ENCODE measurements around the gene LCP2. TPM values are rescaled to one million over a fixed set of nuclear protein-coding genes. Genes with fewer than 3 reads are reported as not detected.

The LCP2 gene
- total RNA-seq, 1 donor from 2014 or later, result 25.5 TPM

DNA sequence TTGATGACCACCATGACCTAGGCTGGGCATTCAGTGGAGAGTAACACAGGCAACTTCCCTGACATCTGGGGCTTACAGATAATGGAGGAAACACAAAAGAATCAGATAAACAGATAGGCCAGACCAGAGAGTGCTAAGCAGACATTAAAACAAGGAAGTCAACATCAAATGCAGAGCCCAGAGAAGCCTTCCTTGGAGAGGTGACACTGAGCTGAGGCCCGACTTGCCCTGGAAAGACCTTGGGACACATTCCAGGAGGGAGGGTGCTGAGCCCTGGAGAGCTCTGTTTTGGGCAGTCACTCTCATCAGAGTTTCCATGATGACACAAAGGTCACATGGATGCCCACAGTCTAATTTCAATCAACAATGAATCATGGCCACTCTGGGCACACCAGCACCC, 96.7 kb downstream of the LCP2 start:
- no peaks in the 10 kb centered on the region for H3K9me3 ChIP-seq
- no peak overlapping the region for H3K27ac ChIP-seq
- peak in 1 of 2 donors; percentile 6 for DNase-seq (ENCODE audit: extremely low spot score in 2 of 2)
- TF ChIP-seq, protein P1, sequence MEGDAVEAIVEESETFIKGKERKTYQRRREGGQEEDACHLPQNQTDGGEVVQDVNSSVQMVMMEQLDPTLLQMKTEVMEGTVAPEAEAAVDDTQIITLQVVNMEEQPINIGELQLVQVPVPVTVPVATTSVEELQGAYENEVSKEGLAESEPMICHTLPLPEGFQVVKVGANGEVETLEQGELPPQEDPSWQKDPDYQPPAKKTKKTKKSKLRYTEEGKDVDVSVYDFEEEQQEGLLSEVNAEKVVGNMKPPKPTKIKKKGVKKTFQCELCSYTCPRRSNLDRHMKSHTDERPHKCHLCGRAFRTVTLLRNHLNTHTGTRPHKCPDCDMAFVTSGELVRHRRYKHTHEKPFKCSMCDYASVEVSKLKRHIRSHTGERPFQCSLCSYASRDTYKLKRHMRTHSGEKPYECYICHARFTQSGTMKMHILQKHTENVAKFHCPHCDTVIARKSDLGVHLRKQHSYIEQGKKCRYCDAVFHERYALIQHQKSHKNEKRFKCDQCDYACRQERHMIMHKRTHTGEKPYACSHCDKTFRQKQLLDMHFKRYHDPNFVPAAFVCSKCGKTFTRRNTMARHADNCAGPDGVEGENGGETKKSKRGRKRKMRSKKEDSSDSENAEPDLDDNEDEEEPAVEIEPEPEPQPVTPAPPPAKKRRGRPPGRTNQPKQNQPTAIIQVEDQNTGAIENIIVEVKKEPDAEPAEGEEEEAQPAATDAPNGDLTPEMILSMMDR (IDR thresholded peaks at IDR 0.05), result no peak
- TF ChIP-seq POLR2A (IDR thresholded peaks at IDR 0.05), result no peak
- TF ChIP-seq POLR2AphosphoS5 (IDR thresholded peaks at IDR 0.05; ENCODE audit: insufficient read depth in 1 of 2, low read depth in 1 of 2), result no peak
- H3K27me3 ChIP-seq, result no peaks in the 10 kb centered on the region
- intact Hi-C loops (cut with DNase I), result no loop called here
- no peak overlapping the region for H3K4me3 ChIP-seq
- H3K4me1 ChIP-seq, result no peaks in the 10 kb centered on the region
- no peaks in the 10 kb centered on the region for H3K36me3 ChIP-seq

Other genes starting within 250 kb of the LCP2 start
- gene FOXI1, start 191.9 kb downstream of the LCP2 start, total RNA-seq, result not detected
- gene C5orf58, start 64.8 kb downstream of the LCP2 start, total RNA-seq, result not detected
- 4.9 TPM for gene KCNMB1, start 91.6 kb upstream of the LCP2 start, total RNA-seq
- not detected for gene KCNIP1, start 206.2 kb upstream of the LCP2 start, total RNA-seq